MM.1S (cell line): ENCODE data around the gene CD244.

Experiments used
- DNase-seq: peaks from one replicate; pipeline ENCODE4 v3.0.0-alpha.2; 2015
- H2AFZ ChIP-seq: fragments of 300-600 bp; sonication (generic); 2 replicates; pipeline ENCODE4 v1.6.0; 2016; ENCODE audit warnings: antibody characterized with exemption, low read length
- H3F3A ChIP-seq: fragments of 300-600 bp; sonication (generic); 2 replicates; pipeline ENCODE4 v1.6.1; 2016; ENCODE audit warnings: mild to moderate bottlenecking, antibody characterized with exemption, low read length, moderate library complexity, mixed read lengths; ENCODE audit not compliant: insufficient read depth
- H3K27ac ChIP-seq: fragments of 300-600 bp; sonication (generic); 2 replicates; pipeline ENCODE4 v1.5.1; 2016; ENCODE audit warnings: mild to moderate bottlenecking, low read length
- H3K27me3 ChIP-seq: fragments of 300-600 bp; sonication (generic); replicated peaks from 2 replicates; pipeline ENCODE4 v1.6.0; 2016; ENCODE audit warnings: low read length; ENCODE audit not compliant: insufficient read depth
- H3K36me3 ChIP-seq: fragments of 300-600 bp; sonication (generic); replicated peaks from 2 replicates; pipeline ENCODE4 v1.6.1; 2016; ENCODE audit warnings: mild to moderate bottlenecking, low read length, mixed read lengths; ENCODE audit not compliant: insufficient read depth
- H3K4me1 ChIP-seq: fragments of 300-600 bp; sonication (generic); 2 replicates; pipeline ENCODE4 v1.6.1; 2016; ENCODE audit warnings: low read length, mixed read lengths
- H3K4me2 ChIP-seq: fragments of 300-600 bp; sonication (generic); 2 replicates; pipeline ENCODE4 v1.6.0; 2016; ENCODE audit warnings: low read depth, low read length
- H3K4me3 ChIP-seq: fragments of 300-600 bp; sonication (generic); 2 replicates; pipeline ENCODE4 v1.5.1; 2016; ENCODE audit warnings: low read length, mixed read lengths
- H3K79me2 ChIP-seq: fragments of 300-600 bp; sonication (generic); 2 replicates; pipeline ENCODE4 v1.6.1; 2016; ENCODE audit warnings: mixed run types, low read length, mixed read lengths
- H3K9ac ChIP-seq: fragments of 300-600 bp; sonication (generic); 2 replicates; pipeline ENCODE4 v1.6.1; 2016; ENCODE audit warnings: low read length, mixed read lengths
- H3K9me2 ChIP-seq: fragments of 300-600 bp; sonication (generic); replicated peaks from 2 replicates; pipeline ENCODE4 v1.6.1; 2016; ENCODE audit warnings: mild to moderate bottlenecking, low read length, mixed read lengths; ENCODE audit not compliant: insufficient read depth
- H3K9me3 ChIP-seq: fragments of 300-600 bp; sonication (generic); replicated peaks from 2 replicates; pipeline ENCODE4 v1.6.1; 2016; ENCODE audit warnings: mild to moderate bottlenecking, low read length, mixed read lengths; ENCODE audit not compliant: insufficient read depth
- H4K20me1 ChIP-seq: fragments of 300-600 bp; sonication (generic); 2 replicates; pipeline ENCODE4 v1.6.1; 2016; ENCODE audit warnings: mild to moderate bottlenecking, low read length, moderate library complexity, mixed read lengths; ENCODE audit not compliant: insufficient read depth
- CTCF ChIP-seq: fragments of 300-600 bp; sonication (generic); IDR thresholded peaks from 2 replicates; pipeline ENCODE4 v1.5.1; 2016; ENCODE audit warnings: antibody characterized with exemption, low read length, mixed read lengths
- EZH2 ChIP-seq: fragments of 300-600 bp; sonication (generic); optimal IDR thresholded peaks from 2 replicates; pipeline ENCODE3; 2017; ENCODE audit warnings: low read depth, mild to moderate bottlenecking, antibody characterized with exemption, low read length, mixed read lengths
- EZH2phosphoT487 ChIP-seq: fragments of 300-600 bp; sonication (generic); IDR thresholded peaks from 2 replicates; pipeline ENCODE4 v1.6.1; 2018; ENCODE audit warnings: antibody characterized with exemption, low read length

CD244 gene

GRCh38 chr1:160865337-160865736 lies 2.6 kb upstream of the CD244 start:
- Histone ChIP-seq H3K9ac (no peak overlapping the region), H4K20me1 (no peaks in the 10 kb centered on the region), H3F3A (no peaks in the 10 kb centered on the region), H3K27me3 (no peaks in the 10 kb centered on the region), H3K9me3 (no peaks in the 10 kb centered on the region), H2AFZ (no peak overlapping the region), H3K9me2 (no peaks in the 10 kb centered on the region), H3K4me1 (no peaks in the 10 kb centered on the region), H3K4me2 (no peak overlapping the region), H3K79me2 (no peaks in the 10 kb centered on the region), H3K36me3 (no peaks in the 10 kb centered on the region), H3K27ac (no peak overlapping the region), H3K4me3 (no peak overlapping the region)
- no peak for DNase-seq
- TF ChIP-seq EZH2phosphoT487 (no peak), CTCF (no peak), EZH2 (no peak)

- no peak overlapping the region for H3K4me2 ChIP-seq
- H3K27ac ChIP-seq = no peak overlapping the region
- DNase-seq = no peak
- no peak overlapping the region for H3K4me3 ChIP-seq
- TF ChIP-seq CTCF (no peak), EZH2 (no peak), EZH2phosphoT487 (no peak)
- H4K20me1 ChIP-seq = no peaks in the 10 kb centered on the region
- H3K9me2 ChIP-seq = no peaks in the 10 kb centered on the region
- H3K36me3 ChIP-seq = no peaks in the 10 kb centered on the region
- H3K27me3 ChIP-seq = no peaks in the 10 kb centered on the region
- no peak overlapping the region for H3K9ac ChIP-seq
- H3K79me2 ChIP-seq = no peaks in the 10 kb centered on the region
- no peaks in the 10 kb centered on the region for H3F3A ChIP-seq
- no peak overlapping the region for H2AFZ ChIP-seq
- H3K4me1 ChIP-seq = no peaks in the 10 kb centered on the region
- no peaks in the 10 kb centered on the region for H3K9me3 ChIP-seq
Observed at GRCh38 chr1:160864173-160864572, 1.5 kb upstream of the CD244 start.

GRCh38 chr1:160863774-160864131 lies 1.1 kb upstream of the CD244 start:
- H3K36me3 ChIP-seq = no peaks in the 10 kb centered on the region
- H3K9me3 ChIP-seq = no peaks in the 10 kb centered on the region
- H3K4me1 ChIP-seq = no peaks in the 10 kb centered on the region
- H3K79me2 ChIP-seq = no peaks in the 10 kb centered on the region
- H3K9me2 ChIP-seq = no peaks in the 10 kb centered on the region
- H2AFZ ChIP-seq = no peak overlapping the region
- H3F3A ChIP-seq = no peaks in the 10 kb centered on the region
- H3K27ac ChIP-seq = no peak overlapping the region
- H3K4me3 ChIP-seq = no peak overlapping the region
- DNase-seq = no peak
- no peak for TF ChIP-seq CTCF
- no peak for TF ChIP-seq EZH2
- TF ChIP-seq EZH2phosphoT487 = no peak
- H3K27me3 ChIP-seq = no peaks in the 10 kb centered on the region
- no peak overlapping the region for H3K9ac ChIP-seq
- no peaks in the 10 kb centered on the region for H4K20me1 ChIP-seq
- no peak overlapping the region for H3K4me2 ChIP-seq
